ENCODE results near the gene MVB12B.

MVB12B gene

DNA sequence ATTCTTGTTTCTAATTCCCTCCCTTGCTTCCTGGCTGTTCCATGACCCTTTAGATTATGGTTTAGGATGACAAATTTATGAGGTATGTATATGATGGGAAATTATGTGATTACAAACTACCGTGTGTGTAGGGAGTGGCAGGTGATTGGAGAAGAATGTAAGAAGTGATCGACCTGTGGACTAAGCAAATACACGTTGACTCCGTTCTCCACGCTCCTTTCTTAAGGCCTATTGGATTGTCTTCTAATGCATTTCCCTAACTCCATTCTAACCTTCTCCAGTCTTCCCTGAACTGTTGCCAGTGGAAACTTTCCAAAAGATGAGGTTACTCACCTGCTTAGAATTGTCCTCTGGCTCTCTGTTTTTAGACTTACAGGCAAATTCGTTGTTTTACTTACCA lies 36.6 kb downstream of the MVB12B start:
- no peak overlapping the region for H4K8ac ChIP-seq (ENCODE audit: low read depth, low read length)
- peaks cover 0 to 44% of the 10 kb centered on the region in 2 donors for H3K9me3 ChIP-seq (replicated peaks in 1 of 2; ENCODE audit: control insufficient read depth in 2 of 2, insufficient read depth in 1 of 2, low read depth in 1 of 2, low read length in 2 of 2)
- peaks cover 0 to 12% of the 10 kb centered on the region in 2 donors for H3K36me3 ChIP-seq (replicated peaks in 1 of 2; ENCODE audit: control insufficient read depth in 2 of 2, insufficient read depth in 2 of 2, low read length in 2 of 2)
- no peak overlapping the region for H2BK15ac ChIP-seq (ENCODE audit: low read length)
- H3K4ac ChIP-seq (ENCODE audit: low read length) = no peak overlapping the region
- no peak overlapping the region for H3K27ac ChIP-seq (replicated peaks; ENCODE audit: low read length)
- H2AFZ ChIP-seq (ENCODE audit: low read length) = no peak overlapping the region
- no peak overlapping the region for H2BK5ac ChIP-seq (ENCODE audit: low read length)
- no peak overlapping the region for H4K91ac ChIP-seq (ENCODE audit: low read depth, low read length, poor library complexity)
- no peak overlapping the region for H2BK120ac ChIP-seq (ENCODE audit: low read depth, low read length)
- H3K18ac ChIP-seq (ENCODE audit: low read length) = no peak overlapping the region
- no peaks in the 10 kb centered on the region for H3K27me3 ChIP-seq (ENCODE audit: control insufficient read depth in 3 of 3, insufficient read depth in 3 of 3, low read depth in 1 of 3, low read length in 3 of 3)
- no peak for DNase-seq (ENCODE audit: low spot score)
- H3K9ac ChIP-seq (ENCODE audit: low read depth, low read length, poor library complexity) = no peak overlapping the region
- H3K4me3 ChIP-seq (ENCODE audit: low read length in 2 of 2) = no peak overlapping the region
- no peak overlapping the region for H3K14ac ChIP-seq (ENCODE audit: low read length)
- H2AK5ac ChIP-seq (ENCODE audit: low read depth, low read length) = no peak overlapping the region
- peaks cover 0 to 8% of the 10 kb centered on the region in 2 donors for H3K4me1 ChIP-seq (ENCODE audit: control insufficient read depth in 2 of 2, insufficient read depth in 1 of 2, low read depth in 1 of 2, low read length in 2 of 2)
- no peak overlapping the region for H3K4me2 ChIP-seq (ENCODE audit: insufficient read depth, low read length, poor library complexity, severe bottlenecking)
- H3K79me1 ChIP-seq (ENCODE audit: low read depth, low read length) = peaks cover 2% of the 10 kb centered on the region
- no peak overlapping the region for H2BK12ac ChIP-seq (ENCODE audit: low read length)
- no peak overlapping the region for H3K23ac ChIP-seq (ENCODE audit: low read depth, low read length, poor library complexity)
- 100% methylated on average over 1 of the region's 6 CpGs; no CpG with 5 or more reads in 1 of the 2 donors for WGBS, 2 donors (ENCODE audit: extremely low coverage in 2 of 2, insufficient read length in 2 of 2, insufficient replicate concordance in 1 of 2)

DNA sequence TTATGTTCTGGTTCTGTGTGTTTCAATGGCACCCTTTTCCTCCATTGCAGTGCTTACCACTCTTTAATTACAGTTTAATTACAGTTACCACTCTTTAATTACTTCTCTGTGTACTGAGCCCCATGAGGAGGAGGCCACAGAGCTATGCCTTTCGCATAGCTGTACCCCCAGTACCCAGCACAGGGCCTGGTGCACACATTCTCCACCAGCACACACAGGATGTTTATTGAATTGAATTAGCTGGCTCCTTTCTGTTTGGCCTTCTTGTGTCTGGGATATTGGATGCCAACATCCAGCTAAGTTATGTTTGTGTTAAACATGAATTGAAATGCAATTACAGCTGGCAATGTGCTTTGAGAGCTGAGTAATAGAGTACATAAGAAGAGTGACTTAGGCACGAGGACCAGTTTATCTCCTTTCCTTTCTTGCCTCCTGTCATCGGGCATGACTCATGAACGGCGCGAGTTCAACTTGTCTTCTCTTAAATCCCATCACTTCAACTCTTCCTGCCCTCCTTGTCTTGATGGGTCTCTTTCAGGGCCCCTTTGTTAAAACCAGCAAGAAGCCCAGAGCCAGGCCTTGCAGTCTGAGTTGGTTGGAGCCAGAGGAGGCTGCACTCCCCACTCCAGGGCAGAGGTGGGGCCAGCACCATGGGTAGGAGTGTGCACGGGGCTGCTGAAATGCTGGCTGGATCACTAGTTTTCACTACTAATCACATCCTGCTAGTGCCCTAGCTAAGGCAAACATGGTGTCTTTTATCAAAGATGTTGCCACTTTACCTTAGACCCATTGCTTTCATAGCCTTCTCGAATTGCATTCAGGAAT lies 37.4 kb downstream of the MVB12B start:
- H2AK5ac ChIP-seq (ENCODE audit: low read depth, low read length) = no peak overlapping the region
- H4K91ac ChIP-seq (ENCODE audit: low read depth, low read length, poor library complexity) = no peak overlapping the region
- H3K79me1 ChIP-seq (ENCODE audit: low read depth, low read length) = peaks cover 2% of the 10 kb centered on the region
- H2BK12ac ChIP-seq (ENCODE audit: low read length) = no peak overlapping the region
- H3K36me3 ChIP-seq (replicated peaks in 1 of 2; ENCODE audit: control insufficient read depth in 2 of 2, insufficient read depth in 2 of 2, low read length in 2 of 2) = peaks cover 0 to 12% of the 10 kb centered on the region in 2 donors
- H4K8ac ChIP-seq (ENCODE audit: low read depth, low read length) = no peak overlapping the region
- no peak overlapping the region for H3K23ac ChIP-seq (ENCODE audit: low read depth, low read length, poor library complexity)
- H3K9me3 ChIP-seq (replicated peaks in 1 of 2; ENCODE audit: control insufficient read depth in 2 of 2, insufficient read depth in 1 of 2, low read depth in 1 of 2, low read length in 2 of 2) = peaks cover 0 to 41% of the 10 kb centered on the region in 2 donors
- no peak overlapping the region for H2AFZ ChIP-seq (ENCODE audit: low read length)
- H3K4me3 ChIP-seq (ENCODE audit: low read length in 2 of 2) = no peak overlapping the region
- H3K9ac ChIP-seq (ENCODE audit: low read depth, low read length, poor library complexity) = no peak overlapping the region
- H2BK120ac ChIP-seq (ENCODE audit: low read depth, low read length) = no peak overlapping the region
- no peak overlapping the region for H3K14ac ChIP-seq (ENCODE audit: low read length)
- no peaks in the 10 kb centered on the region for H3K27me3 ChIP-seq (ENCODE audit: control insufficient read depth in 3 of 3, insufficient read depth in 3 of 3, low read depth in 1 of 3, low read length in 3 of 3)
- H2BK5ac ChIP-seq (ENCODE audit: low read length) = no peak overlapping the region
- H3K27ac ChIP-seq (replicated peaks; ENCODE audit: low read length) = no peak overlapping the region
- H3K18ac ChIP-seq (ENCODE audit: low read length) = peak overlapping the region; percentile 39
- no peak overlapping the region for H3K4me2 ChIP-seq (ENCODE audit: insufficient read depth, low read length, poor library complexity, severe bottlenecking)
- no CpG with 5 or more reads among the region's 8 CpGs for WGBS, 2 donors (ENCODE audit: extremely low coverage in 2 of 2, insufficient read length in 2 of 2, insufficient replicate concordance in 1 of 2)
- peaks cover 0 to 8% of the 10 kb centered on the region in 2 donors for H3K4me1 ChIP-seq (ENCODE audit: control insufficient read depth in 2 of 2, insufficient read depth in 1 of 2, low read depth in 1 of 2, low read length in 2 of 2)
- DNase-seq (ENCODE audit: low spot score) = no peak
- H2BK15ac ChIP-seq (ENCODE audit: low read length) = no peak overlapping the region
- no peak overlapping the region for H3K4ac ChIP-seq (ENCODE audit: low read length)

DNA sequence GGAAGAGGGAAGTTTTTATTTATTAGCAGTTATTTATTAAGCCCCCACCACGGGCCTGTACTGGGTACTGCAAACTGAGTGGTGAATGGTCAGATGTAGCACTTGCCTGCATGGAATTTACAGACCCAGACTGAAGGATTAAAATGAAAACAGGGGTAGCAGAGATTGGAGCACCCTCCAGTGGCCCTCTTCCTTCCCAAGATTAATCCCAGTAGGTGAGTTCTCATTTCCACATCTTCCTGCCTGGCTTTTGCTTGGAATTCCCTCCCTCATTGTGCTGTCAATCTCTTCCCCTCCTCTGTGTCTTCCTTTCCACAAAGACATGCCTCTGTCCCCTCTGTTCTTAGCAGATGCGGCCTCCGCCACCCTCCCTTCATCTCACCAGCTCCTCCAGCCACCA lies 39.2 kb downstream of the MVB12B start:
- Histone ChIP-seq H3K79me1 (ENCODE audit: low read depth, low read length) (peaks cover 2% of the 10 kb centered on the region), H2BK120ac (ENCODE audit: low read depth, low read length) (no peak overlapping the region), H3K4ac (ENCODE audit: low read length) (no peak overlapping the region), H3K27me3 (ENCODE audit: control insufficient read depth in 3 of 3, insufficient read depth in 3 of 3, low read depth in 1 of 3, low read length in 3 of 3) (no peaks in the 10 kb centered on the region), H4K91ac (ENCODE audit: low read depth, low read length, poor library complexity) (no peak overlapping the region), H3K14ac (ENCODE audit: low read length) (no peak overlapping the region), H2BK15ac (ENCODE audit: low read length) (no peak overlapping the region), H3K9me3 (replicated peaks in 1 of 2; ENCODE audit: control insufficient read depth in 2 of 2, insufficient read depth in 1 of 2, low read depth in 1 of 2, low read length in 2 of 2) (peaks cover 0 to 28% of the 10 kb centered on the region in 2 donors), H3K9ac (ENCODE audit: low read depth, low read length, poor library complexity) (no peak overlapping the region), H3K27ac (replicated peaks; ENCODE audit: low read length) (no peak overlapping the region), H2BK5ac (ENCODE audit: low read length) (no peak overlapping the region), H2BK12ac (ENCODE audit: low read length) (no peak overlapping the region), H3K23ac (ENCODE audit: low read depth, low read length, poor library complexity) (no peak overlapping the region), H3K4me2 (ENCODE audit: insufficient read depth, low read length, poor library complexity, severe bottlenecking) (no peak overlapping the region), H2AK5ac (ENCODE audit: low read depth, low read length) (no peak overlapping the region), H2AFZ (ENCODE audit: low read length) (no peak overlapping the region), H3K18ac (ENCODE audit: low read length) (peak overlapping the region; percentile 50), H4K8ac (ENCODE audit: low read depth, low read length) (no peak overlapping the region), H3K4me1 (ENCODE audit: control insufficient read depth in 2 of 2, insufficient read depth in 1 of 2, low read depth in 1 of 2, low read length in 2 of 2) (peaks cover 0 to 8% of the 10 kb centered on the region in 2 donors), H3K4me3 (ENCODE audit: low read length in 2 of 2) (no peak overlapping the region), H3K36me3 (replicated peaks in 1 of 2; ENCODE audit: control insufficient read depth in 2 of 2, insufficient read depth in 2 of 2, low read length in 2 of 2) (peaks cover 0 to 19% of the 10 kb centered on the region in 2 donors)
- WGBS, 2 donors (ENCODE audit: extremely low coverage in 2 of 2, insufficient read length in 2 of 2, insufficient replicate concordance in 1 of 2) = no CpG with 5 or more reads among the region's 3 CpGs
- no peak for DNase-seq (ENCODE audit: low spot score)

DNA sequence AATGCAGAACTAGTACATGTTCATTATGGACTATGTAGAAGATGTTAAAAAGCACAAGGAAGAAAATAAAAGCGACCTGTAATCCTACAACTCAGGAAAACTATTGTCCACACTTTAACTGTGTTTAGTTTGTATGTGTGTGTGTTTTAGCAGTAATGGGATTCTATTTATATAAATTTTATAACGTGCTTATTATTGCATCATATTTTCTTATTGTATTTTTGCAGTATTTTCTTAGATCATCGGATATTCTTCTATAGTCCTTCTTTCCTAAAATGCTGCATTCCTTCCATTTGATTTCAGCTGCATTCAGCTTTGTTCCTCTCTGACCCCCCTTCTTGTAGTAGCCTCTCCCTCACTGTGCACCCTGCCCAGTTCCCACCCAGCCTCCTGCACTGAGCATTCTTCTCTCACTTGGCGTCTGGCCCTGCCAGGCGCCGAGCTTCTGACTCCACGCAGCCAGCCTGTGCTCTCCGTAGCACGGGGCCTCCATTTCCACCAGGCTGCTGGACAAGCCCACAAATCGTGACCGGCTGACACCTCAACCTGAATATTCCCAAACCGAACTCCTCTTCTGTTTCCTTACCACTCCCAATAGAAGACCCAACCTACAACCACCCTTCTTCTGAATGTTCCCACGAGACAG lies 39.9 kb downstream of the MVB12B start:
- H3K14ac ChIP-seq (ENCODE audit: low read length) = no peak overlapping the region
- no peak overlapping the region for H3K4me2 ChIP-seq (ENCODE audit: insufficient read depth, low read length, poor library complexity, severe bottlenecking)
- no peak overlapping the region for H2BK120ac ChIP-seq (ENCODE audit: low read depth, low read length)
- peaks cover 2% of the 10 kb centered on the region for H3K79me1 ChIP-seq (ENCODE audit: low read depth, low read length)
- no peak overlapping the region for H4K91ac ChIP-seq (ENCODE audit: low read depth, low read length, poor library complexity)
- H3K23ac ChIP-seq (ENCODE audit: low read depth, low read length, poor library complexity) = no peak overlapping the region
- no peak overlapping the region for H2BK12ac ChIP-seq (ENCODE audit: low read length)
- H3K4me1 ChIP-seq (ENCODE audit: control insufficient read depth in 2 of 2, insufficient read depth in 1 of 2, low read depth in 1 of 2, low read length in 2 of 2) = peaks cover 0 to 8% of the 10 kb centered on the region in 2 donors
- H3K18ac ChIP-seq (ENCODE audit: low read length) = no peak overlapping the region
- H3K36me3 ChIP-seq (replicated peaks in 1 of 2; ENCODE audit: control insufficient read depth in 2 of 2, insufficient read depth in 2 of 2, low read length in 2 of 2) = peaks cover 0 to 22% of the 10 kb centered on the region in 2 donors
- H3K27me3 ChIP-seq (ENCODE audit: control insufficient read depth in 3 of 3, insufficient read depth in 3 of 3, low read depth in 1 of 3, low read length in 3 of 3) = no peaks in the 10 kb centered on the region
- no peak overlapping the region for H2BK5ac ChIP-seq (ENCODE audit: low read length)
- no peak overlapping the region for H3K9ac ChIP-seq (ENCODE audit: low read depth, low read length, poor library complexity)
- no peak overlapping the region for H4K8ac ChIP-seq (ENCODE audit: low read depth, low read length)
- H3K4me3 ChIP-seq (ENCODE audit: low read length in 2 of 2) = no peak overlapping the region
- H2AK5ac ChIP-seq (ENCODE audit: low read depth, low read length) = no peak overlapping the region
- H3K27ac ChIP-seq (replicated peaks; ENCODE audit: low read length) = no peak overlapping the region
- no CpG with 5 or more reads among the region's 13 CpGs for WGBS, 2 donors (ENCODE audit: extremely low coverage in 2 of 2, insufficient read length in 2 of 2, insufficient replicate concordance in 1 of 2)
- DNase-seq (ENCODE audit: low spot score) = no peak
- no peak overlapping the region for H2BK15ac ChIP-seq (ENCODE audit: low read length)
- no peak overlapping the region for H3K4ac ChIP-seq (ENCODE audit: low read length)
- H3K9me3 ChIP-seq (replicated peaks in 1 of 2; ENCODE audit: control insufficient read depth in 2 of 2, insufficient read depth in 1 of 2, low read depth in 1 of 2, low read length in 2 of 2) = peaks cover 0 to 21% of the 10 kb centered on the region in 2 donors
- no peak overlapping the region for H2AFZ ChIP-seq (ENCODE audit: low read length)

Measured in neuronal stem cell (in vitro differentiated cells).